ENCODE measurements around the gene GPR63.
A peak's percentile ranks its signal among the peaks of the same experiment; 100 is the strongest.
"Not testable (repeated sequence)": the region's sequence is repeated elsewhere in the genome, so short reads cannot be mapped to it uniquely, and the experiment has no call there.

The GPR63 gene, protein sequence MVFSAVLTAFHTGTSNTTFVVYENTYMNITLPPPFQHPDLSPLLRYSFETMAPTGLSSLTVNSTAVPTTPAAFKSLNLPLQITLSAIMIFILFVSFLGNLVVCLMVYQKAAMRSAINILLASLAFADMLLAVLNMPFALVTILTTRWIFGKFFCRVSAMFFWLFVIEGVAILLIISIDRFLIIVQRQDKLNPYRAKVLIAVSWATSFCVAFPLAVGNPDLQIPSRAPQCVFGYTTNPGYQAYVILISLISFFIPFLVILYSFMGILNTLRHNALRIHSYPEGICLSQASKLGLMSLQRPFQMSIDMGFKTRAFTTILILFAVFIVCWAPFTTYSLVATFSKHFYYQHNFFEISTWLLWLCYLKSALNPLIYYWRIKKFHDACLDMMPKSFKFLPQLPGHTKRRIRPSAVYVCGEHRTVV

DNA sequence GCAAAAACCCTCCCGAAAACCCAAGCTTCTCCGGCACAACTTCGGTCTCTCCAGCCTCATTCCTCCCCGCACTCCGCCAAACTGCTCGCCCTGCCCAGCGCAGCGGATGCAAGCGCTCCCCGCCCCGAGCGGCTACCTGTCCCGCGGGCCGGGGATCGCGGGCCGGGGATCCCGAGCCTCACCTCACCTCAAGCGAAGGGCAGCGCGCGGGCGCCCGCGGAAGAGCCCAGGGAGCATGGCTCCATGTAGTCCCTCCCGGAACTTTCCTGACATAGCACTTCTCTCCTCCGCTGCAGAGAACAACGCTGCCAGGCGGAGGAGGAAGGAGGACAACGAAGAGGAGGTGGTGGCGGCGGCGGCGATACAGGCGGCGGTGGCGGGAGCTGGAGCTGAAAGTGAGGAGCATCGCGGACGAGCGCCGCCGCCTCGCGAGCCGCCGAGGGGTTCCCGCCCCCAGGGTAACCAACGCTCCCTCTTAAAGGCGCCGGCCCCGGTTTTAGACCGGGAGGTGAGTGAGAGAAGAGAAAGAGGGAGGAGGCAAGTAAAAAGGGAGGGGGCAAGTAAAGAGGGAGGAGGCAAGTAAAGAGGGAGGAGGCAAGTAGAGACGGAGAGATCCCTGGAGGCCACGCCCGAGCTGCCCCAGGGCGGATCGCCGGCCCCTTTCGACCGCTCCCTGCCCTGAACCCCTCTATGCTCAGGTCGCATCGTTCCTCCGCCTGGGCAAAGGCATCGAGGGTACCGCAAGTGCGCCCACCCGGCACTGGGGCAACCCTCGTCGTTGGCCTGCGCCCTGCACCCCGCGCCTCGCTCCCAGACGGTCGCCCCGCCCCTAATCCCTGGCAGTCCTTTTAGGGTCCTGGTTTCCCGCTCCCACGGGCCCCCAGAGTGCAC, at the start of gene GPR63:
GPR63 (minus strand) TSS at position 397 of the 891 bp plus-strand sequence. CDS start 37,746 bp downstream, outside the sequence.
- Histone ChIP-seq H3K27me3 (replicated peaks; ENCODE audit: control insufficient read depth, insufficient read depth, low read length) (peaks cover 26% of the 10 kb centered on the region), H3K9me3 (ENCODE audit: control insufficient read depth, low read length) (no peaks in the 10 kb centered on the region)

DNA sequence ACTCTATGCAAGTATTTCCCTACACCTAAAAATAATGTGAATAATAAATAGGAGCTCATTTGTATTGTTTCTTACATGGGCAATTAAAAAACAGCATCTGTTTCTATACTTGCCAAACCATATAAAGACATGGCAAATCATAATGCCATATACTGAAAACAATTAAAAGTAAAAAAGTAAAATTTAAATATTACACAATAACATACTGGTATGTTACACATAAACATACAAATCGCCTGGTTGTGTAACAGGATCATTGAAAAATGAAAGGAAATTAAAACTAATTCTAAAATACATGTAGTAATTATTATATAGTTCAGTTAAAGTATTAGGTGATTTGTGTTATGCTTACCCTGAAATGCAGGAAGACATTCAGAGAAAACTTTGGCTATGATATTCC, 49.2 kb upstream of the GPR63 start:
- Histone ChIP-seq H3K4me1 (ENCODE audit: control insufficient read depth, insufficient read depth, low read length) (no peaks in the 10 kb centered on the region), H3K36me3 (ENCODE audit: control insufficient read depth, insufficient read depth, low read length, severe bottlenecking) (peaks cover 20% of the 10 kb centered on the region), H3K4me3 (ENCODE audit: low read length) (no peak overlapping the region), H3K27me3 (replicated peaks; ENCODE audit: control insufficient read depth, insufficient read depth, low read length) (peaks cover 3% of the 10 kb centered on the region), H3K9me3 (ENCODE audit: control insufficient read depth, low read length) (no peaks in the 10 kb centered on the region), H3K9ac (ENCODE audit: low read length) (no peak overlapping the region)
- no peak for DNase-seq (ENCODE audit: low read depth)

More for the DNA sequence above, at the start of gene GPR63:
- peak; percentile 70 for DNase-seq (ENCODE audit: low read depth)
- Histone ChIP-seq H3K4me1 (ENCODE audit: control insufficient read depth, insufficient read depth, low read length) (peaks cover 5% of the 10 kb centered on the region), H3K36me3 (ENCODE audit: control insufficient read depth, insufficient read depth, low read length, severe bottlenecking) (no peaks in the 10 kb centered on the region), H3K4me3 (ENCODE audit: low read length) (peak within 1 kb of the TSS; percentile 88), H3K9ac (ENCODE audit: low read length) (peak within 1 kb of the TSS; percentile 83)

DNA sequence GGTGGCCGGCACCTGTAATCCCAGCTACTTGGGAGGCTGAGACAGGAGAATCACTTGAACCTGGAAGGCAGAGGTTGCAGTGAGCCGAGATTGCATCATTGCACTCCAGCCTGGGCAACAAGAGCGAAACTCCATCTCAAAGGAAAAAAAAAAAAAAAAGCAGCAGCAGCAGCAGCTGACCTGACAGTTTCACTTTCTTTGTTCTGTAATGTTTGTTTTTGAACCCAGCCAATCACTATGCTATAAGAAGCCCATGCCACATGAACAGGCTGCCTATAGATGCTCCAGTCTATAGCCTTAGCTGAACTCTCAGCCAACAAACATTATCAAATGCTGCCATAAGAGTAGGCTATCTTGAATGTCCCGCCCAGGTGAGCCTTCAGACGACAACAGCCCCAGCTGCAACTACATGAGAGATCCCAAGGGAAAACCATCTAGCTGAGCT, 47.9 kb upstream of the GPR63 start:
- not testable (repeated sequence) for DNase-seq (ENCODE audit: low read depth); H3K36me3 ChIP-seq (ENCODE audit: control insufficient read depth, insufficient read depth, low read length, severe bottlenecking); H3K9me3 ChIP-seq (ENCODE audit: control insufficient read depth, low read length); H3K4me3 ChIP-seq (ENCODE audit: low read length); H3K9ac ChIP-seq (ENCODE audit: low read length); H3K4me1 ChIP-seq (ENCODE audit: control insufficient read depth, insufficient read depth, low read length); H3K27me3 ChIP-seq (replicated peaks; ENCODE audit: control insufficient read depth, insufficient read depth, low read length)

DNA sequence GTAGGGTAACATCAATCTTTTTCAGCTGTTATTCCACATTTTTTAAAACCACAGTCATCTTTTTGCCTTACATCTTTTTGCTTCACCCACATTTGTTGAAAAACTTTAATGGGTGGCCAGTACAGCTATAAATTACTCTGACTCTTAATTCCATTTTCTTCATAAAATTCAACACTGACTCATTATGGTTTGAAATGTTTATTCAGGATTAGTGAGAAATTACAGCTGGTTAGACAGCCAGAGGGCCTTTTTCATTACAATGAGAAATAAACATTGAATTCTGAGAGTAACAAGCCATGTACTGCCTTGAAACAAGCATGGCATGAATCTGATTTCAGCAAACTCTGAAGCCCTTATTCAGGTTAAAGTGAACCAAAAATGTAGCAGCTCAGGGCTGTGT, 40.9 kb upstream of the GPR63 start:
- Histone ChIP-seq H3K4me3 (ENCODE audit: low read length) (no peak overlapping the region), H3K9me3 (ENCODE audit: control insufficient read depth, low read length) (no peaks in the 10 kb centered on the region), H3K27me3 (replicated peaks; ENCODE audit: control insufficient read depth, insufficient read depth, low read length) (peaks cover 5% of the 10 kb centered on the region), H3K9ac (ENCODE audit: low read length) (no peak overlapping the region), H3K36me3 (ENCODE audit: control insufficient read depth, insufficient read depth, low read length, severe bottlenecking) (no peaks in the 10 kb centered on the region), H3K4me1 (ENCODE audit: control insufficient read depth, insufficient read depth, low read length) (no peaks in the 10 kb centered on the region)
- DNase-seq (ENCODE audit: low read depth): peak; percentile 14

DNA sequence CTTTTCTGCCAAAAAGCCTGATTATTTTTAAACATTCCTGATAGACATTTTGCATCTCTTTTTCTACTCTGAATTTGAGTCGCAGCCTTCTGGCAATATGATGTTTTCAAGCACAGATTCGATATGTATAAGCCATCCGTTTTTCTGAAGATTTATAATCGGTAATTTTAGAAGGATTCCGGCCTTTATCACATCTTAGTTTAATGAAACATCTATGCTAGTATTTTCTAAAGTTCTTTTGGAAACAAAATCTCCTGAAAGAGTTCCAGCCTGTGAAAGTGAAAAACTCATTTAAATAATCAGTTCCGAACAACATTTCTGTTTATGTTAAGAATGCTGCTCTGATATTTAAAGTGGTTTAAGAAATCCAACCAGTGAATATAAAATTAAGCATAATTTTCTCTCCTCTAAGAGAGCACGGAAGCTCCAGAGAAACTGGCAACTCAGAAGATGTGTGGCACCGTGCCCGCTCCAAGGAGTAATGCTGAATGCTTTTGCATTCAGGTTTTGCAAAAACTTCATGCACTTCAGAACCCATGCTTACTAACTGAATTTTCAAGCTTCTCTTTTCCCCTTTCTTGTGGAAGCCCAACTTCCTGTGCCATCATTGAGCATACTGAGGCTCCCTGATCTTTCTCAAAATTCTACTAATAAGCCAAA, 39.7 kb upstream of the GPR63 start:
- no peaks in the 10 kb centered on the region for H3K9me3 ChIP-seq (ENCODE audit: control insufficient read depth, low read length)
- no peaks in the 10 kb centered on the region for H3K36me3 ChIP-seq (ENCODE audit: control insufficient read depth, insufficient read depth, low read length, severe bottlenecking)
- DNase-seq (ENCODE audit: low read depth): no peak
- peaks cover 5% of the 10 kb centered on the region for H3K27me3 ChIP-seq (replicated peaks; ENCODE audit: control insufficient read depth, insufficient read depth, low read length)
- no peaks in the 10 kb centered on the region for H3K4me1 ChIP-seq (ENCODE audit: control insufficient read depth, insufficient read depth, low read length)
- no peak overlapping the region for H3K4me3 ChIP-seq (ENCODE audit: low read length)
- no peak overlapping the region for H3K9ac ChIP-seq (ENCODE audit: low read length)

DNA sequence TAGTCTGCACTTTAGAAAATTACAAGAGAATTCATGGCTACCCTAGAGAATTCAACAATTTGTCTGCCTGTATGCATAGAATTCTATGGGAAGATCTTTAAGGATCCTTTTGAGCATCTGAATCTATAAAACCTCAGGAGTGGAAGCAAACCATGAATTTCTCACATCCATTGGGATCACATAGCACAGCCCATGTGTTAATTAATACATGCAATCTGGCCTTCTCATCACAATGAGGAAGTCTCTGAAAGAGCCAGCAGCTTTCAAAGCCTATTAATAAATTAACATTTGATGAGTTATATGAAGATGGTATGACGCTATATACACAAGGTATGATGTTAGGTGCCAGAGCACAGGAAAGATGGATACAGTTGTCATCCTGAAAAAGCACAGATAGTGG, 35.7 kb upstream of the GPR63 start:
- Histone ChIP-seq H3K9ac (ENCODE audit: low read length) (no peak overlapping the region), H3K9me3 (ENCODE audit: control insufficient read depth, low read length) (no peaks in the 10 kb centered on the region), H3K4me1 (ENCODE audit: control insufficient read depth, insufficient read depth, low read length) (no peaks in the 10 kb centered on the region), H3K27me3 (replicated peaks; ENCODE audit: control insufficient read depth, insufficient read depth, low read length) (no peaks in the 10 kb centered on the region), H3K4me3 (ENCODE audit: low read length) (no peak overlapping the region), H3K36me3 (ENCODE audit: control insufficient read depth, insufficient read depth, low read length, severe bottlenecking) (no peaks in the 10 kb centered on the region)
- DNase-seq (ENCODE audit: low read depth): no peak

DNA sequence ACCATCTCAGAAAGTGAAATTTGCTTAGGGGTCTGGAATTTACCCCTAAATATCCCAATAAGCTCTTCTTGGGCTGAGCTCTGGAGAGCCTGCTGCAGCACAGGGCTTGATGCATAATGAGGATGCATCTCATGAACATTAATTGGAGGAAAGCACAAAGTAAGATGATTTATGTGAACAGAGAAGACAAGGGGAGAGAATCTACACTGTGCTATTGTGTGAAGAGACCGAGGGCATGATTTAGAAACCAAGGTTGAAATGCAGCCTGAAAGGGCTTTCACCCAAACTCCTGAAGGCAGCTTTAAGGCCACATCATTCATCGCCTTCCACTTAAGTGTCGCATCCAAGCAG, 27.8 kb upstream of the GPR63 start:
- DNase-seq (ENCODE audit: low read depth): no peak
- no peak overlapping the region for H3K4me3 ChIP-seq (ENCODE audit: low read length)
- peaks cover 15% of the 10 kb centered on the region for H3K27me3 ChIP-seq (replicated peaks; ENCODE audit: control insufficient read depth, insufficient read depth, low read length)
- no peaks in the 10 kb centered on the region for H3K9me3 ChIP-seq (ENCODE audit: control insufficient read depth, low read length)
- H3K36me3 ChIP-seq (ENCODE audit: control insufficient read depth, insufficient read depth, low read length, severe bottlenecking): no peaks in the 10 kb centered on the region
- no peaks in the 10 kb centered on the region for H3K4me1 ChIP-seq (ENCODE audit: control insufficient read depth, insufficient read depth, low read length)
- H3K9ac ChIP-seq (ENCODE audit: low read length): no peak overlapping the region

DNA sequence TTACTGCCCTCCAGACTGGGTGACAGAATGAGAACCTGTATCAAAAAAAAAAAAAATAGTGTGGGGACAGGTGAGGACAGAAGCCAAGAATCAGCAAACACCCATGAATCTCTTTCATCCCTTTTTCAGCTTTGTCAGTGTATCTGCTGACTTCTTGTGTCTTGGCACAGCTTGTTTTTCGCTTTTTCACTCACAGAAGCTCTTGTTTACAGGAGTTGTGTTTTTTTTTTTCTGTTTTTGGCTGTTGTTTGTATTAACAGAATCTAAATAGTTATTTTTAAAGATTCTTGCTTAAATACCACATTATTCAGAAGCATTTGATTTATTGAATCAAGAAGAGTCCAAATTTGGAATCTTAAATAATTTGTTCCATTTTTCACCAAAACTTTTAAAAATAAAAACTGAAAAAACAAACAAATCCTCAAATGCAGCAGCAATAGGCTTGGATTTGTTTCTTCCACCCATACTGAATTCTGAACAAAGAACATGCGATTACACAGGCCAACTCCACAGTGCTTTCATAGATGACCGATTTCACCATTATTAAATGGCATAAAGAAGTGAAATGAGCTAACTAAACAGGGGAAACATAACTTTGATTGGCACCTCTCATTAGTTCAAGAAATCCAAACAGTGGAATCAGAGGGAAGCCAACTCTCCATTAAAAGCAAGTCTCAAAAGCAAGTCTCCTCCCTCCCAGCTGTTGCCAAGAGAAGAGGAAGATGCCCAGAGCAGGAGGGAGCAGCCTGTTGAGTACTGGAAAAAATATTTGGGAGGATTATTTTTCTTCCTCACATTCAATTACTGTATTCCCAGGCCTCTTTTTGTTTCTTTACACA, 27.2 kb upstream of the GPR63 start:
- DNase-seq (ENCODE audit: low read depth): no peak
- Histone ChIP-seq H3K9ac (ENCODE audit: low read length) (no peak overlapping the region), H3K27me3 (replicated peaks; ENCODE audit: control insufficient read depth, insufficient read depth, low read length) (peaks cover 15% of the 10 kb centered on the region), H3K36me3 (ENCODE audit: control insufficient read depth, insufficient read depth, low read length, severe bottlenecking) (no peaks in the 10 kb centered on the region), H3K9me3 (ENCODE audit: control insufficient read depth, low read length) (no peaks in the 10 kb centered on the region), H3K4me3 (ENCODE audit: low read length) (no peak overlapping the region), H3K4me1 (ENCODE audit: control insufficient read depth, insufficient read depth, low read length) (no peaks in the 10 kb centered on the region)

DNA sequence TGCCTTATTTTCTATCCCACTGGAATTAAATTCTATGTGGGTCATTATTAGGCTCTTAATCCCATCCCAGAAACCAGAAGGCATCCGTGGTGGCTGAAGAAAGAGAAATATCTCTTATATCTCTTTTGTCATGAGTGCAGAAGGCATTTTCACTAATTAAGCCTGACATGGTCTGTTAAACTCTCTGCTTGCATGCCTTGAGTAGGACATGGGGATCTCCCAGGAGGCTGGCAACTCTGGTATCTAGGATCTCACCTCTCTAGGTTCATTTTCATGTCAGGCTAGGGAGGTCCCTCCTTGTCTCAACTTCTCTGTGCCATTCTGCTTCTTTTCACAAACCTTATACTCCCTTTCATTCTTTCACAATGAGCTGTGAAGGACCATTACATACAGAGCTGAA, 25.3 kb upstream of the GPR63 start:
- Histone ChIP-seq H3K4me3 (ENCODE audit: low read length) (no peak overlapping the region), H3K27me3 (replicated peaks; ENCODE audit: control insufficient read depth, insufficient read depth, low read length) (peaks cover 16% of the 10 kb centered on the region), H3K9ac (ENCODE audit: low read length) (no peak overlapping the region), H3K4me1 (ENCODE audit: control insufficient read depth, insufficient read depth, low read length) (no peaks in the 10 kb centered on the region), H3K9me3 (ENCODE audit: control insufficient read depth, low read length) (no peaks in the 10 kb centered on the region), H3K36me3 (ENCODE audit: control insufficient read depth, insufficient read depth, low read length, severe bottlenecking) (no peaks in the 10 kb centered on the region)
- DNase-seq (ENCODE audit: low read depth): no peak

DNA sequence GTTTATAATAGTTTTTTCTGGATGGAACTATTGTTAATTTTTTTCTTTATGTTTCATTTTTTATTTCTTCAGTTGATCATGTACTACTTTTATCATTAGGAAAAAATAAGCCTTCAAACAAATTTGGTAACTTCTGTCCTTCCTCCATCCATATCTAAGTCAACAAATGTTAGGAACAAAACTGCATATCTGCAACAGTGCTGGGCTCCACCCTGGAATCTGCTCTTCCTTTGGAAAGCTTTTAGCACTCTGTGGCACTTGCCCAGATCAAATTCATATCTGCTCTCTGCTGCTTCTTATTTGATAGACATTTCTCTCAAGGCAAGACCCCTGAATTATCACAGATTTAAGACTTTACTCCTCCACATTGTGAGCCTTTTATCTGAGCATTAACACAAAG, 24.3 kb upstream of the GPR63 start:
- H3K4me3 ChIP-seq (ENCODE audit: low read length): no peak overlapping the region
- H3K4me1 ChIP-seq (ENCODE audit: control insufficient read depth, insufficient read depth, low read length): no peaks in the 10 kb centered on the region
- no peaks in the 10 kb centered on the region for H3K36me3 ChIP-seq (ENCODE audit: control insufficient read depth, insufficient read depth, low read length, severe bottlenecking)

More for the DNA sequence above, 24.3 kb upstream of the GPR63 start:
- no peak overlapping the region for H3K9ac ChIP-seq (ENCODE audit: low read length)
- peaks cover 20% of the 10 kb centered on the region for H3K27me3 ChIP-seq (replicated peaks; ENCODE audit: control insufficient read depth, insufficient read depth, low read length)
- H3K9me3 ChIP-seq (ENCODE audit: control insufficient read depth, low read length): no peaks in the 10 kb centered on the region
- DNase-seq (ENCODE audit: low read depth): no peak
